ENCODE results near the gene SPATA3.
"Not testable (repeated sequence)": the region's sequence is repeated elsewhere in the genome, so short reads cannot be mapped to it uniquely, and the experiment has no call there.

The SPATA3 gene

DNA sequence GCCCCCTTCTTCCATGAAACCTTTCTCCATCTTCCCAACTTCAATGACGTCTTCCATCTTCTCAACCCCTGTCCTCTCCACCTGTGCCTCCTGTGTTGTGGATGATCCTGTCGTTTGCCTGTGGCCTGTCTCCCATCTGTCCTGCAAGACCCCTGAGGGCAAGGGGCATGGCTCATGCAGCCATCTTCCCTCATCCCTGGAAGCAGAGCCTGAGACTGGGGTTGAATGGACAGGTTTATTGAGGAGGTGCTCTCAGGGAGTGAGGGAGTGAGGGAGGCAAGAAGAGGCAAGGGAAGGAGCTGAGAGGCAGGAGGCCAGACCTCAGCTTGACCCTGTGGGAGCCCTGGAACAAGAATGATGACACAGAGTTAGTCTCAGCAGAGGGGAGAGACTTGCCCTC lies 7.3 kb downstream of the SPATA3 start:
- Histone ChIP-seq H2AK5ac (ENCODE audit: low read length) (no peak overlapping the region), H3K4ac (ENCODE audit: low read depth, low read length) (no peak overlapping the region), H3K9me3 (ENCODE audit: insufficient read depth, low read depth, low read length) (peaks cover 12% of the 10 kb centered on the region), H2AFZ (ENCODE audit: insufficient read depth, low read length, poor library complexity) (no peak overlapping the region), H3K4me3 (ENCODE audit: low read depth, low read length) (no peak overlapping the region), H4K12ac (ENCODE audit: low read depth, low read length) (no peak overlapping the region), H3K79me1 (ENCODE audit: low read length) (peaks cover under 1% of the 10 kb centered on the region), H3K9ac (ENCODE audit: low read length) (no peak overlapping the region), H2BK12ac (ENCODE audit: low read length) (no peak overlapping the region), H3K79me2 (ENCODE audit: control insufficient read depth, insufficient read depth, low read length, poor library complexity) (no peaks in the 10 kb centered on the region), H2BK5ac (ENCODE audit: low read depth, low read length, poor library complexity) (no peak overlapping the region), H3K14ac (ENCODE audit: low read length) (no peak overlapping the region), H3K18ac (ENCODE audit: low read length) (no peak overlapping the region), H2BK120ac (ENCODE audit: insufficient read depth, low read length, poor library complexity) (no peak overlapping the region), H3K36me3 (ENCODE audit: control insufficient read depth in 1 of 2, insufficient read depth in 2 of 2, low read length in 2 of 2) (no peaks in the 10 kb centered on the region), H3K4me1 (ENCODE audit: control insufficient read depth in 1 of 2, insufficient read depth in 2 of 2, low read length in 2 of 2) (peaks cover 7% of the 10 kb centered on the region in 2 experiments), H3K23ac (ENCODE audit: low read length) (no peak overlapping the region), H4K8ac (ENCODE audit: low read depth, low read length) (no peak overlapping the region), H3K27me3 (ENCODE audit: insufficient read depth, low read length) (no peaks in the 10 kb centered on the region), H4K91ac (ENCODE audit: low read depth, low read length) (no peak overlapping the region), H3K4me2 (ENCODE audit: low read length) (no peak overlapping the region), H3K27ac (ENCODE audit: low read depth, low read length) (no peak overlapping the region)
- no peak for DNase-seq
- WGBS (ENCODE audit: extremely low coverage, insufficient coverage, insufficient read length) = no CpG with 5 or more reads among the region's 2 CpGs

DNA sequence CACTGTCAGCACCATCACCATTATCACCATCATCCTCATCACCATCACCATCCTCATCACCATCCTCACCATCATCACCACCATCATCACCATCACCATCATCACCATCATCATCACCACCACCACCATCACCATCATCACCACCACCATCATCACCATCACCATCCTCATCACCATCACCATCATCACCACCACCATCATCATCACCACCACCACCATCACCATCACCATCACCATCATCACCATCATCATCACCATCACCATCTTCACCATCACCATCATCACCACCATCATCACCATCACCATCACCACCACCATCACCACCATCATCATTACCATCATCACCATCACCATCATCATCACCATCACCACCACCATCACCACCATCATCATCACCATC lies 9.0 kb downstream of the SPATA3 start:
- not testable (repeated sequence) for H2BK12ac ChIP-seq (ENCODE audit: low read length); H3K27ac ChIP-seq (ENCODE audit: low read depth, low read length); H2AK5ac ChIP-seq (ENCODE audit: low read length); H2BK120ac ChIP-seq (ENCODE audit: insufficient read depth, low read length, poor library complexity); H4K91ac ChIP-seq (ENCODE audit: low read depth, low read length); H3K23ac ChIP-seq (ENCODE audit: low read length); H3K4me2 ChIP-seq (ENCODE audit: low read length); H3K14ac ChIP-seq (ENCODE audit: low read length); DNase-seq; H2AFZ ChIP-seq (ENCODE audit: insufficient read depth, low read length, poor library complexity); H3K18ac ChIP-seq (ENCODE audit: low read length); H2BK5ac ChIP-seq (ENCODE audit: low read depth, low read length, poor library complexity); H3K27me3 ChIP-seq (ENCODE audit: insufficient read depth, low read length); H4K8ac ChIP-seq (ENCODE audit: low read depth, low read length); H3K9ac ChIP-seq (ENCODE audit: low read length); H3K4ac ChIP-seq (ENCODE audit: low read depth, low read length); H3K79me2 ChIP-seq (ENCODE audit: control insufficient read depth, insufficient read depth, low read length, poor library complexity); H4K12ac ChIP-seq (ENCODE audit: low read depth, low read length); H3K36me3 ChIP-seq (ENCODE audit: control insufficient read depth in 1 of 2, insufficient read depth in 2 of 2, low read length in 2 of 2)
- peak overlapping the region; percentile 18 for H3K4me3 ChIP-seq (ENCODE audit: low read depth, low read length)
- H3K9me3 ChIP-seq (ENCODE audit: insufficient read depth, low read depth, low read length) = peaks cover 12% of the 10 kb centered on the region
- H3K79me1 ChIP-seq (ENCODE audit: low read length) = peaks cover 15% of the 10 kb centered on the region
- peaks cover 11 to 19% of the 10 kb centered on the region in 2 experiments for H3K4me1 ChIP-seq (ENCODE audit: control insufficient read depth in 1 of 2, insufficient read depth in 2 of 2, low read length in 2 of 2)

DNA sequence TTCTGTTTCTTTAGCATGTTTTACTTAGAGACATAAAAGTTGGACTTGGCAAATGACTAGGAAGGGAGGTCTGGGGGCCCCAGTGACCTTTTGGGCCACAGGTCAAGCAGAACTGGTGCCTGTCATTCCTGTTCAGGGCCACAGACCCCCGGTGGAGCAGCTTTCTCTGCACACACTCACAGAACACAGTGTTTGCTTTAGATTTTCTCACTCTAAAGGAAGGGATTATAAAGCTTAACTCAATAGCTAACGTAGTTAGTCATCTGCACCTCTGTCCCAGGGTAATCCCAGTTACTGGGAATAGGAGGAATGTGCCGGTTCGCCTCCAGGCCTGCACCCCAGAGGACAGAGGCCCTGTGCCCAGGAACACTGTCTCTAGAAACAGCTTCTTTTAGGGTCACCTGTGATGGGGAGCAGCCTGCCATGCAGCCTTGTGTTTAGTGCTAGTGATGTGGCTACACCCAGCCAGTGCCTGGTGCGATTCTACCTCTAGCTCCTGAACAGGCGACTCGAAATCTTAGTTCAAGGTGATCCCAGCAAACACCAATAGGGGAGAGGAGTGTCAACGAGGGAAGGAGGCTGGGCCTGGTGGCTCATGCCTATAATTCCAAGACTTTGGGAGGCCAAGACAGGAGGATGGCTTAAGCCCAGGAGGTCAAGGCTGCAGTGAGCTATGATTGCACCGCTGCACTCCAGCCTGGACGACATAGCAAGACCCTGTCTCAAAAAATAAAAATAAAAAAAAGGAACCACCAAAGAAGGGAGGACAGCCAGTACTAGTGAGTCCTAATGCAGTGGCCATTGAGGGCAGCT lies 11.6 kb downstream of the SPATA3 start:
- Histone ChIP-seq H4K91ac (ENCODE audit: low read depth, low read length) (peak overlapping the region; percentile 21), H3K9ac (ENCODE audit: low read length) (no peak overlapping the region), H3K4me3 (ENCODE audit: low read depth, low read length) (no peak overlapping the region), H2BK120ac (ENCODE audit: insufficient read depth, low read length, poor library complexity) (peak overlapping the region; percentile 1), H3K36me3 (ENCODE audit: control insufficient read depth in 1 of 2, insufficient read depth in 2 of 2, low read length in 2 of 2) (no peaks in the 10 kb centered on the region), H3K79me2 (ENCODE audit: control insufficient read depth, insufficient read depth, low read length, poor library complexity) (peaks cover 3% of the 10 kb centered on the region), H2BK5ac (ENCODE audit: low read depth, low read length, poor library complexity) (no peak overlapping the region), H3K79me1 (ENCODE audit: low read length) (peaks cover 20% of the 10 kb centered on the region), H4K12ac (ENCODE audit: low read depth, low read length) (no peak overlapping the region), H2AK5ac (ENCODE audit: low read length) (no peak overlapping the region), H3K9me3 (ENCODE audit: insufficient read depth, low read depth, low read length) (peaks cover 12% of the 10 kb centered on the region), H3K4ac (ENCODE audit: low read depth, low read length) (no peak overlapping the region), H2BK12ac (ENCODE audit: low read length) (no peak overlapping the region), H3K4me1 (ENCODE audit: control insufficient read depth in 1 of 2, insufficient read depth in 2 of 2, low read length in 2 of 2) (peaks cover 13 to 31% of the 10 kb centered on the region in 2 experiments), H3K18ac (ENCODE audit: low read length) (no peak overlapping the region), H3K14ac (ENCODE audit: low read length) (no peak overlapping the region), H2AFZ (ENCODE audit: insufficient read depth, low read length, poor library complexity) (no peak overlapping the region), H3K27ac (ENCODE audit: low read depth, low read length) (no peak overlapping the region), H3K23ac (ENCODE audit: low read length) (no peak overlapping the region), H3K27me3 (ENCODE audit: insufficient read depth, low read length) (no peaks in the 10 kb centered on the region), H4K8ac (ENCODE audit: low read depth, low read length) (no peak overlapping the region), H3K4me2 (ENCODE audit: low read length) (no peak overlapping the region)
- no CpG with 5 or more reads among the region's 10 CpGs for WGBS (ENCODE audit: extremely low coverage, insufficient coverage, insufficient read length)
- DNase-seq = peak; percentile 56 to 74

DNA sequence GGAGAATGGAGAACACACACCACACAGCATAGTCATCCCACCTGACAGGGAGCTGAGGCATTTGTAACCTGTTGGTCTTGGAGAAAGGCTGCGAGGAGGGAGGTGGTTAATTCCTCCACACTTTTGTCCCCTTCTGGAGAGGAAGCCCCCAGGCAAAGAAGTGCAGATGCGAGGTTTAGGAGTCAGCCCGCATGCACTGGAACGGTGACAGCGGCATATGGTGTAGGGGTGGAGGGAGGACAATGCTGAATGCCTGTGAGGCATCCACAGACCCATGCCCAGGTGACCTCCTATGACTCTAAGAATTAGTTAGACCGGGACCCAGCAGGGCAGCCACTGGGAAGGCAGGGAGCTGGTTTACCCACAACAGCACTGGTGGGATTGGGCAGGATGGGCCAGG lies 12.2 kb downstream of the SPATA3 start:
- Histone ChIP-seq H3K79me2 (ENCODE audit: control insufficient read depth, insufficient read depth, low read length, poor library complexity) (peaks cover 3% of the 10 kb centered on the region), H2AK5ac (ENCODE audit: low read length) (no peak overlapping the region), H2BK12ac (ENCODE audit: low read length) (no peak overlapping the region), H3K27ac (ENCODE audit: low read depth, low read length) (peak overlapping the region; percentile 13), H3K27me3 (ENCODE audit: insufficient read depth, low read length) (no peaks in the 10 kb centered on the region), H3K4me2 (ENCODE audit: low read length) (no peak overlapping the region), H4K91ac (ENCODE audit: low read depth, low read length) (peak overlapping the region; percentile 56), H3K9ac (ENCODE audit: low read length) (no peak overlapping the region), H3K79me1 (ENCODE audit: low read length) (peaks cover 20% of the 10 kb centered on the region), H3K36me3 (ENCODE audit: control insufficient read depth in 1 of 2, insufficient read depth in 2 of 2, low read length in 2 of 2) (no peaks in the 10 kb centered on the region), H2BK5ac (ENCODE audit: low read depth, low read length, poor library complexity) (peak overlapping the region; percentile 5), H2AFZ (ENCODE audit: insufficient read depth, low read length, poor library complexity) (no peak overlapping the region), H4K12ac (ENCODE audit: low read depth, low read length) (no peak overlapping the region), H3K18ac (ENCODE audit: low read length) (no peak overlapping the region), H3K9me3 (ENCODE audit: insufficient read depth, low read depth, low read length) (peaks cover 11% of the 10 kb centered on the region), H2BK120ac (ENCODE audit: insufficient read depth, low read length, poor library complexity) (peak overlapping the region; percentile 34), H3K23ac (ENCODE audit: low read length) (no peak overlapping the region), H3K4me3 (ENCODE audit: low read depth, low read length) (no peak overlapping the region), H4K8ac (ENCODE audit: low read depth, low read length) (no peak overlapping the region), H3K4me1 (ENCODE audit: control insufficient read depth in 1 of 2, insufficient read depth in 2 of 2, low read length in 2 of 2) (peaks cover 13 to 31% of the 10 kb centered on the region in 2 experiments), H3K14ac (ENCODE audit: low read length) (no peak overlapping the region), H3K4ac (ENCODE audit: low read depth, low read length) (no peak overlapping the region)
- no CpG with 5 or more reads among the region's 6 CpGs for WGBS (ENCODE audit: extremely low coverage, insufficient coverage, insufficient read length)
- DNase-seq = peak; percentile 86 to 94

All from trophoblast cell (in vitro differentiated cells and primary cell).